A172 (cell line): ENCODE results near the gene MYBBP1A. TPM values are rescaled to one million over a fixed set of nuclear protein-coding genes. Genes with fewer than 3 reads are reported as not detected.
A peak's percentile ranks its signal among the peaks of the same experiment; 100 is the strongest.

Experiments used
- DNase-seq: peaks from one replicate; pipeline ENCODE4 v3.0.0-alpha.2; 2015; ENCODE audit warnings: low spot score
- total RNA-seq: library from RNA; depleted of rRNA; stranded (reverse); fragments of >200 nt; shearing (Covaris generic); gene quantifications from 2 replicates; pipeline ENCODE4 v1.2.3, GENCODE V29; 2014

The MYBBP1A gene
- total RNA-seq, 1 experiment from 2014 or later = 63.5 TPM

GRCh38 chr17:4550534-4551039 is 4.6 kb downstream of the MYBBP1A start:
- DNase-seq = no peak

GRCh38 chr17:4549781-4550533 is 5.2 kb downstream of the MYBBP1A start:
- DNase-seq = no peak

- peak; percentile 58 for DNase-seq
Observed at GRCh38 chr17:4548721-4549531, 6.3 kb downstream of the MYBBP1A start.

DNA sequence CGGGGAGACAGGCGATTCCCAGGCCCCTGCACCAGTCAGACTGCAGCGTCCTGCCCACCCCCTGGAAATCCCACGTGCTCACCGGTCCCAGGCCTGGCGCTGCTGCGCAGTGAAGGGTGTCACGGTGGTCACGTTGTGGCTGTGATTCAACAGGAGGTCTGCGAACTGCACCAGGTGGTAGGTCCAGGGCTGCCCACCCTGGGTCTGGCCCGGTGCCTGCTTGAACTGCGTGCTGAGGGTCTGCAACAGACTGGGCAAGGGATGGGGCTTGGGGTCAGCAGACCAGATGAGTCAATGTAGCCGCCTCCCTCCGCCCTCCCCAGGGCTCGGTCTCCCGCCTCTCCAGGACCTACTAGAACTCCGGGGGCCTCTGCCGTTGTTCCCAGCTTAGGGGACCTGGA is 7.1 kb downstream of the MYBBP1A start:
- no peak for DNase-seq

- no peak for DNase-seq
Observed at GRCh38 chr17:4547118-4547906, 7.9 kb downstream of the MYBBP1A start.

DNA sequence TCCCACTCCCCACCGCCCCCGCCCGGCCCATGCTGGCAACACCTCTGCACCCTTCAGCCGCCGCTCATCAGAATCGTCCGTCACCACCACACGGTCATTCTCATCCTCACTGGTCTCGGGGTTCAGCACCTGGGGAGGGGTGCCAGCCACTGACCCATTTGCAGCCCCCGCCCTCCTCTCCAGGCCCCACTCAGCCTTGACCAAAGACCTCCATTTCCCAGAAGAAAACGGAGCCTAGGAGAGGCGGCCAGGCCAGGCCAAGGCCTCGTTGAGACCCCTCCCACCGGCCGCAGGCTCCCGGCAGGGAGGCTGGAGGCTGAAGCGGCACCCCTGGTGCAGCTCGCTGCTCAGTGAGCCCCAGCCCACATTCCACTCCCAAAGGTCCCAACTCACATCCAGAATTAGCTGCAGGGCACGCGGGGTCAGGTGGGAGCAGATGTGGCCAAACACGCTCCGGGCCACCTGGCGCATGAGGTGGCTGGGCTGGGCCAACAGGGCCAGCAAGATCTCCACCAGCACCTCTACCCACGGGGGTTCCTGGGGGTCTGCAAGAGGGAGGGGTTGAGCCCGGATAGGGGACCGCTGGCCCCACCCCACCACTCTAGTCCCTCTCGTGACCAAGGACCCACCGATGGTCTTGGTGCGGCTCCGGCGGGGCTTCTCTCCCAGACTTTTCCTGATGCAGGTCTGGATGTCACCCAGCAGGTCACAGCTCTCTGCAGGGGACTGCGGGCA is 9.8 kb downstream of the MYBBP1A start:
- DNase-seq = no peak

- DNase-seq = no peak
Observed at GRCh38 chr17:4544951-4545216, 10.3 kb downstream of the MYBBP1A start.

DNA sequence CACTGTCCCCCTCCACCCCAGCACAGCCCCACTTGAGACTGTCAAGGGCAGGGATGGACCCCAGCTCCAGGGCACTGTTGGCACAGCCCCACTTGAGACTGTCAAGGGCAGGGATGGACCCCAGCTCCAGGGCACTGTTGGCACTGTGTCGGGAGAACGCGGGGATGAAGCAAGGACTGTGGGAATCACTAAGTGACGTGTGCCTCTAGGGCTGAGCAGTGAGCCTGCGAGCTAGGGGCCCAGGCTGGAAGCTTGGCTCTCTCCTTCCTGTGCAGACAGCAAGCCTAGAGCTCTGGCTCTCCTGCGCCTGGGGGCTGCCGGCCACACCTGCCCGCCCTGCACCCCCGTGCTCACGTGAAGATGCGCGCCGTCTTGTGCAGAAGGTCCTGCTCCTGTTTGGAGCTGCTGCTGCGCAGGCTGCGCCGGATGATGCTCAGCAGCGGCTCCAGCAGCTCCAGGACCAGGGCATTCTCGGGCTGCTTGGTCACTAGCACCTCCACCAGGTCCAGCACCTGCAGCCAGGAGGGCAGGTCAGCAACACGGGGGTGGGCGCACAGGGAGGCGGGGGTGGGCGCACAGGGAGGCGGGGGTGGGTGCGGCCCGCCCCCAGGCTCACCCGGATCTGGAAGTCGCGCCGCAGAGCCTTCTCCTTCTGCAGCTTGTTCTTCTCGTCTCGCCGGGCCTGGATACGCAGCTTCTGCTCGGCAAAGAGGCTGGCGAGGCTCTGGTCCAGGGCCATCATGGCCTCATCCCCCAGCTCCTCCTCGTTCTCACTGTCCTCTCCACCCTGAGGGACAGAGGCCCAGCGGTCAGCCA is 10.8 kb downstream of the MYBBP1A start:
- no peak for DNase-seq

DNA sequence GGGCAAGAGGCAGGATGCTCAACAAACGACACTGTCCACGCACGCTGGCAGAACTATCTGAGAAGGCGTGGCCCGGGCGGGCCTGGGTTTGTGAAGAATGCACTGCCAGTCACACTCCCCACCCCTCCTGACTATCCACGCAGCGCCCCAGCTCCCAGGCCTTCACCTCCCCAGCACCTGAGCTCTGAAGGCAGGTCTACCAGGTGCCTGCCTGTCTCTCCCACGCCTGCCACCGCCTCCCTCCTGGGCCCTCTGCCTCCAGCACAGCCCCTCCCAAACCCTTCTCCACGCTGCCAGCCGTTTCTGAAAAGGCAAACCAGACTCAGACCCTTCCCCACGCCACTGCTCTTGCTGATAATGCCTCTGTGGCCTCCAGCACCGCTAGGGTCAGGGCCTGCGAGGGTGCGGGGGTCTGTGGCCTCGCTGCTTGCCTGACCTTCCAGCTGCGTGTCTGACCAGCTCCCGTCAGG is 11.6 kb downstream of the MYBBP1A start:
- no peak for DNase-seq

GRCh38 chr17:4542726-4543191 is 12.4 kb downstream of the MYBBP1A start:
- DNase-seq = no peak

DNA sequence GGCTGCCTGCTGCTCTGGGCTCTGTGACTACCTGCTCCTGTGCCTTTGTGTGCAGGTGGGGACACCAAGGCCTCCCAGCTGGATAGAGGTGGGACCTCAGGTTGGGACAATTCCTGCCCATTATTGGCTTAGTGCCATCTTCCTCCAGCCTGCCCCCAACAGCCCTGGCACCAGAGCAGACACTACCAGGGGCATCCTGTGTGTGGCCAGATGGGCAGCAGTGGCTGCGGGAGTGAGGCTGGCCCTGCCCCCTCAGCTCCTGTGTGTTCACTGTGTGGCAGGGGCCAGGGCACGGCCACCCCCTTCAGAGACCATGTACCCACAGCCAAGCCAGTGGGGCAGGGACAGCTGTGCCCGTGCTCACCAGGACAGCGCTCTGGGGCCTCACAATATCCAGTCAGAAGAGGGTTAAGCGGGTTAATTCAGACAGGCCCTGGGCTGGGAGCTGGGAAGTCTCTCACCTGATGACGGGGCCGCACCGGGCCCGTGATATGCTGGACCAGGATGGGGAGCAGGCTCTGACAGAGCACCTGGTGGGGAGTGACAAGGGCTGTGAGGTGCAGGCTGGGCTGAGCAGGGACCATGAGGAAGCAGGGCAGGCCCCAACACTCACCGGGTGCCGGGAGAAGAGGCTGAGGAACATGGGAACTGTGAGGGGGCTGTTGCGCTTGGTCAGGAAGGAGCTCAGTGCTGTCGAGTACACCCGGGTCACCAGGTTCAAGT is 13.0 kb downstream of the MYBBP1A start:
- no peak for DNase-seq

DNA sequence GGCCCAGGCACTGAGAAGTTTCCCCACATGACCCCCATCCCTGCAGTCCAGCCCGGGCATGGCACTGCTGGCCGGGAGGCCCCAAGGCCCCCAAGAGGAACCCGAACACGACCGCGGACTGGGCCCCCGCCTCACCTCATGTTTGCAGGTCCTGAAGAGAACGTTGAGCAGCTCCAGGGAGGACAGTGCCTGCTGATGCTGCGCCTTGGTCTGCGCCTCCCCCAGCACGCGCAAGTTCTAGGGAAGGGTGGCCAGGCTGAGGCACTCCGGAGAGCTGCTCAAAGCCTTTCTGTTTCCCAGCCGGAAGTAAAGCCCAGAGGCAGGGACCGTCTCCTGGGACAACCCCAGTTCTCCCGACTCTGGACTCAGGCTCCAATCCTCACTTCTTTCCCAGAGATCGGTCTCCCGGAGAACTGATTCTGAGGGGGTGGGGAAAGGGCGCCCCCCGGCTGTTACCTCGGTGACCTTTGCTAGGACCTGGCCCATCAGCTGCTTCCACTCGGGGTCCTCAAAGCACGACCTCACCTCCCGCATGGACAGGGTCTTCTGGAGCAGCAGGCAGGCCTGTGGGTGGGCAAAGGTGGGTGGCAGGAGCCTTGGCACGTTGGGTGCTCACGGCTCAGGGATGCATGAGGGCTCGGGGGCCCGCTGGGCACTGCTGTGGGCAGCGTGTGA is 13.7 kb downstream of the MYBBP1A start:
- DNase-seq = no peak

- no peak for DNase-seq
Observed at GRCh38 chr17:4540687-4541327, 14.4 kb downstream of the MYBBP1A start.

DNA sequence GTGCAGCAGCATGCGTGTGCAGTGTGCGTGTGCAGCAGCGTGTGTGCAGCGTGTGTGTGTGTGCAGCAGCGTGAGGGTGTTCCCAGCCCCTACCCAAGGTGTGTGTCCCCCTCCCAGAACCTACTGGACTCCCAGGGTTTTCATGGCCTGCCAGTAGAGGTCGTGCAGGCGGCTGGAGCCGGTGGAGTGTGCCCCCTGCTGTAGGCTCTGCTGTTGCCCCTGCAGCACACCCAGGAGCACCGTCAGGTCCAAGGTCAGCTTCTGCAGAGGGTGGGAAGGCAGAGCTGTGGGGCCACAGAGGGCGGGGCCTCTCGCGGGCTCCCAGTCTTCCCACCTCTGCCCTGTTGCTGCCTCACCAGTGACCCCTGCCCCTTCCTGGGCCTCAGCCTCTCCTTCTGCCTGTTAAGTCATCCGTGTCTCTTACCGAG is 14.9 kb downstream of the MYBBP1A start:
- DNase-seq = no peak

DNA sequence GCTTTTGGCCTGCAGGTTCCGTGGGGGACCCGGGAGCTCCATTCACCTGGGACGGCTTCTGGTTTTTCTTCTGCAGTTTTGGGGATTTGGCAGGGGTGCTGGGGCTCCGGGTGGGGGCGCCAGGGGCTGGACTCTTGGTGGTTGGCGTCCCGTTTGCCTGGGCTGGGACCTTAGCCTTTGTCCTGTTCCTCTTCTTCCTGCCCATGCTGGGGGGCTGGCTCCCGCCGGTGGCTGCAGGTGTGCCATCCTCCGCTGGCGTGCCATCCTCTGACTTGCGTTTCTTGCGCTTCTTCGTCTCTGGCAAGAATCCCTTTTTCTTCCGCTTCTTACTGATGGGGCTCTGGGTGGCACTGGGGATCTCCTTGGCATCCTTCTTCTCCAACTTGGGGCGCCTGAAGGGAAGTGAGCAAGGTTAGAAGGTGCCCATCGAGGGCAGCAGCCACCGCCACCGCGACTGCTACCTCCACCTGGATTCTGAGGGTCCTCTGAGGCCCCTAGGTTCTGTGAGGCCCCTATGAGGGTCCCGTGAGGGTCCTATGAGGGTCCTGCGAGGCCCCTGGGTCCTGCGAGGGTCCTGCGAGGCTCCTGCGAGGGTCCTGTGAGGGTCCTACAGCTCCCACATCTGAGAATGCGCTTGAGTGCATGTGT is 15.5 kb downstream of the MYBBP1A start:
- DNase-seq = no peak

GRCh38 chr17:4539025-4539424 is 16.2 kb downstream of the MYBBP1A start:
- no peak for DNase-seq

- no peak for DNase-seq
Observed at GRCh38 chr17:4538236-4539002, 16.8 kb downstream of the MYBBP1A start.
